ENCODE data around the gene TOB1.

TOB1 gene, protein sequence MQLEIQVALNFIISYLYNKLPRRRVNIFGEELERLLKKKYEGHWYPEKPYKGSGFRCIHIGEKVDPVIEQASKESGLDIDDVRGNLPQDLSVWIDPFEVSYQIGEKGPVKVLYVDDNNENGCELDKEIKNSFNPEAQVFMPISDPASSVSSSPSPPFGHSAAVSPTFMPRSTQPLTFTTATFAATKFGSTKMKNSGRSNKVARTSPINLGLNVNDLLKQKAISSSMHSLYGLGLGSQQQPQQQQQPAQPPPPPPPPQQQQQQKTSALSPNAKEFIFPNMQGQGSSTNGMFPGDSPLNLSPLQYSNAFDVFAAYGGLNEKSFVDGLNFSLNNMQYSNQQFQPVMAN

DNA sequence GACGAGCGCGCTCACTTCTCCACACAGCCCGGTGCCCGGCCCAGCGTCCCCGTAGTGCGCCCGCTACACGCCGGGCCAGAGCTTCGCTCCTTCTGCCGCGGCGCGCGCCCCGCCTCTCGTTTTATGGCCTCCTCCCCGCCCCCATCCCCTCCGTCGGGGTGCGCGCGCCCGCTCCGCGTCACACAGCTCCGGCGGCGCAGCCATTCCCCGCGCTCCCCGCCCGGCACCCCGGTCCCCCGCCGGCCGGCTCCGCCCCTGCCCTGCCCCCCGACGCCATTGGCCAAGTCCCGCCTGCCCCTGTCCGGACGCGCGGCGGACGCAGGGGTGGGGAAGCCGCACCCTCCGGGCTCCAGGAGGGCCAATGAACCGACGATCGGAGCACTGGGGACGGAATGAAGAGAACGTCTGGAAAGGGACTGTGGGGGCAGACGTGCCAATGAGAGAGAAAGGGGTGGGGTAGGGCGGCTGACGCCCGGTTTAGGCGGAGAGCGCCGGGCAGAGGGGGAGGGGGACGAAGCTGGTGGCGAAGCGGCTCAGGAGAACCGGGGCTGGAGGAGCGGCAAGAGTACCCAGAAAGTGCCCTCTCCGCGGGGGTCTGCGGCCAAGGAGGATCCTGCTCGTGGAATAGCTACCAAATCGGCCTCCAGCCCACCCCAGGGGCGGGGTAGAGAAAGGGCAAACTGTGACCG is at the start of gene TOB1:
TSS of gene TOB1 (minus strand) at position 94 of the 689 bp plus-strand sequence. CDS start 2,337 bp downstream, outside the sequence.
- DNase-seq = peak; percentile 91

DNA sequence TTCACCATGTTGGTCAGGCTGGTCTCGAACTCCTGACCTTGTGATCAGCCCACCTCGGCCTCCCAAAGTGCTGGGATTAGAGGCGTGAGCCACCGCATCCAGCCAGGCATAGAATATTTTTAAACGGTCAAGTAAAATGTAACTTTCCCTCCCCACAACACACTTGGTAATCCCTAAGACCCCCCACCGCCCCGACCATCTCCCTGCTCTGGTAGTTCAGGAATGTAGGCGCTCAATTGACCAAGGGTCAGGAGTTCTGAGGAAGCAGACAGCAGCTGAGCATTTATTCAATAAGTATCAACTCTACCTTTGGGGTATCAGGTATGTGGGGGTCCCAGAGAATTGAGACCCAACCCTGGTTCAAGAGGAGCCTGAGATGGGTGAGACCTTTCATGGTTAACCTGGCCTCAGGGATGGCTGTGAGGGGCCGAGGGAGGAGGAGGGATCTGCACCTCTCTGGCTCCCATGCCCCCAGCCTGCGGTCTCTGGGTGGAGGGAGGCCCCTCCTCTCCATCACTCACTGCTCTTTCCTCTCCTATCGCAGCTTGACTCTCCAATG is 48.4 kb upstream of the TOB1 start:
- no peak for DNase-seq

DNA sequence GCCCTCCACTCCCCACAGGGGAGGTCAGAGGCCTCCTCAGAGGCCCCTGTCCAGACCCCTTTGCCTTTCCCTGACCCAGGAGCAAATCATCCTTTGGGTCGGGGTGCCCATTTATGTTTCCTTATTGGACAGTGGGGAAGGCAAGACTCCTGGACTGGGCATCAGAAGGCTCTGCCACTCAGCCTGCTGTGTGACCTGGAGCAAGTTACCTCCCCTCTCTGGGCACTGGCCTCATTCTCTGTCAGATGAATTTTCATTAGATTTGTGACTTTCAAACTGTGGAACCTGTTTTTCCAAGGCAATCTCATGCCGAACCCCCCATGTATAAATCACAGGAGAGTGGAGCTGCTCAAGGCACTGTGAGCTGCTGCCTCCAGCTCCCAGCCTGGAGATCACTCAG is 47.0 kb upstream of the TOB1 start:
- no peak for DNase-seq

DNA sequence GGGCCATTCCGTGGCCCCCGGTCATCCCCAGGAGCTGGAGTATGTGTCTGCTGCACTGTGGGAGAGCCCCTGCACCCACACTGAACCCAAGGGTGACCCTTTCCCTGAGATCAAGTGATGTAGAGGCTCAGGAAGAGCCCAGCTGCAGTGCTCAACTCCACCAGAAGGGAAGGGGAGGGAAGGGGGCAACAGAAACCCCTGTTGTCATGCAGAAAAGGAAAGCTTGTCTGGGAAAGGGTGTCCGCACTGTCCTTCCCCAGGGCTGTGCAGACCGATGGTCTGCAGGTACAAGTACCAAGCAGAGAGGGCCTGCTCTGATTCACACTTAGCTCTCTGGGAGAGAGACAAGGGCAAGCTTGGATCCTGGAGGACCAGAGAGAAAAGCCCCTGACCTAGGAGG is 45.7 kb upstream of the TOB1 start:
- DNase-seq = no peak

DNA sequence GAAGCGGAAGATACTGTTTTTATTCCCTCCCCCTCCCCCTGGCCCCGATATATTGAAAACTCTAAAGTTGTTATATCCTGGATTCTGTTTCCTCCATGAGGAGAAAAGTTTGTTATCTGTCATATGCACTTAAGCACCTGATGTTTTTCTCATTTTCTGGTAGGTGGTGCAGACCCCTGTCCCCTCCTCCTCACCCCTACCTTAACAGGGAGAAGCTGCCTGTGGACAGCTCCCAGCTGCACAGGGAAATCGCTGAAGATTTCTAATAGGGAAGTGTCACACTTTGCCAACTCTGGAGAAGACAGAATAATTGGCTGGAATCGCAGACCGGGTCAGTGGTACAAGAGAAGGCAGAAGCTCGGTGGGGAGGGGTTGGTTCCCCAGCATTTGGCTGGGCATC is 45.3 kb upstream of the TOB1 start:
- no peak for DNase-seq

DNA sequence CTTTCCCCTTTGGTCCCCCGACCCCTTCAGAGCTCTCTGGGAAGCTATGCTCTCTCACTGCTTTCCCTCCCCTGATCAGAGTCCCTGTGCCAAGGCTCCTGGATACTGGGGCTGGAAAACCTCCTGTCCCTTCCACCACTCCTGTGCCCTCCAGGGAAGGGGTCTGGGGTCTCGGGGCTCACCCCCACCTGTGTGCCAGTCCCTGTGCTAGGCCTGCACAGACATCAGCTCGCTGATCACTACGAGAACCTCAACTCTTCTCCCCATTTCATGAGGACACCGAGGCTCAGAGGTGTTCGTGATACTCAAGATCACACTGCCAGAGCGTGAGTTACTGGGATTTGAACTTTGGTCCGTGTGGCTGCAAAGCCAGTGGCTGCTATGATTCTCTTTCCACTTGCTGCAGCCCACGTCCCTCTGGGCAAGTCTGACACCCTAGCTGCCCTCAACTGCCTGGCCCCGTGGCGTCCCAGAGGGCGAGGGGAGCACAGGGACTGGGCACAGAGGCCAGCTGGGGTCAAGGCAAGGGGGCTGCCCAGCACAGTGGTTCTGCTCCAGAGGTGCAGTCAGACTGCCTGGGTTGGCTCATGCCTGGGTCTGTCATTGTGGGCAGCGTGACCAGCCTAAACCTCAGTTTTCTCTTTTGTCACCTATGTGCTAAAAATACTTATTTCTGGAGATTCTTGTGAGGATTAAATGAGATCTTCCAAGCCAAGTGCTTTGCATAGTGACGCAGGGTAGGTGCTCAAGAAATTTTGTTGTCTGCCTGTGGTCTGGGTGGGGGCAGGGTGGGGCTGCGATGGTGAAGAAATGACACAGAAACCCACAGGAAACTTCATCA is 43.8 kb upstream of the TOB1 start:
- DNase-seq = no peak

DNA sequence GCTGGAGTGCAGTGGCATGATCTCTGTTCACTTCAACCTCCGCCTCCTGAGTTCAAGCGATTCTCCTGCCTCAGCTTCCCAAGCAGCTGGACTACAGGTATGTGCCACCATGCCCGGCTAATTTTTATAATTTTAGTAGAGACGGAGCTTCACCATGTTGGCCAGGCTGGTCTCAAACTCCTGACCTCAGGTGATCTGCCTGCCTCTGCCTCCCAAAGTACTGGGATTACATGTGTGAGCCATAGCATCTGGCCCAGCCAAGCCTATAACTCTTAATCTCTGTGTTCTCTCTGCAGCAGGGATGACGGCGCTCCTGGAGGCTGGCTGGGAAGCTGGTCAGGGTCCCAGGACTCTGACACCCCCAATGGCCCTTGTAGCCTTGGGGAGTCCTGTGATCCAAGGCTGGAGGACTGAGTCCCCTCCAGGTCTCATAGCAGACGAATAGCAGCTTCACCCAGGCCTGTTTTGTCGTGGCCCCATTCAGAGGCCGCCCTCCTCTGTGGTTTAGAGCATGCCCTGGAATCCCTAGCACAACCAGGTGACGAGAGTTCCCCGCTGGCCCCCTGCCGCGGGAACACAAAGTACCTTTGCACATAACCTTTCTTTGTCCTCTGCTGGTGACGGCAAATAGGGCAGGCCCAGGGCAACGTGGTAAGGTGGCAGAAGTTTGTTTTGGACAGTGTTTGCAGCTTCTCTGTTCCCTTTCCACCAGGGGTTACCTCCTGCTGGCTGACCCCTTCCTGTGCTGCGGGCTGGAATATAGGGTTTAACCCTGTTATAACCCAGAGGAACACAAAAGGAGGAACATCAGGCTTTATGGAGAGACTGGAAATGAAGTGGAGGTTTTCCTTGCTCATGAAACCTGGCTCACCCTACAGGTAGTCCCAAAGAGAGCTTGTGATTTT is 43.0 kb upstream of the TOB1 start:
- no peak for DNase-seq

DNA sequence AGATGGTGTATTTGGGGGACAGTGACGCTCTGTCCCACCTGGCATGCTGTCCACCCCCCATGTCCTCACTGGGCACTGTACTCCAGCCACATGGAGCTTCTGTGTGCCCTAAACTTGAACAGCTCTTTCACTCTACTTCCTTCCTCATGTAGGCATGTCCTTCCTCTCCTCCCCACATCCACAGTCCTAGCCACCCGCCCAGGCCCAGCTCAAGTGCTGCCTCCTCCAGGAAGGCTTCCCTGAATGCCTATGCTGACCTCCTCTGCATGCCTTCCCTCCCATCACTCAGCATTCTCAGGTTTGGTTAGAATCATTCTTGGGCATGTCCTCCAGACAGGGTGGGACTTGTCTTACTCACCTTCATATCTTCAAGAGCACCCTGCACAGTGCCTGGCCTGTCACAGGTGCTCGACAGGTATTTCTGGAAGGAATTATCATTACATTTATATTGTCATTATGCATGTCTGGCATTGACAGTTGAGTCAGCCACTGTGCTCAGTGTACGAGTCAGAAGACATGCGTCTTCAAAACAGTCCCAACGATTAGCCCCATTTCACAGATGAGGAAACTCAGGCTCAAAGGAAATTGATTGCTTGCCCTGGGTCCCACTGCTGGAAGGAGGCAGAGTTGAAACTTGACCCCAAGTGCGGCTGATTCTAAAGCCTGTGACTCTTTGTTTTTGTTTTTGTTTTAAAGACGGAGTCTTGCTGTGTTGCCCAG is 42.1 kb upstream of the TOB1 start:
- no peak for DNase-seq

DNA sequence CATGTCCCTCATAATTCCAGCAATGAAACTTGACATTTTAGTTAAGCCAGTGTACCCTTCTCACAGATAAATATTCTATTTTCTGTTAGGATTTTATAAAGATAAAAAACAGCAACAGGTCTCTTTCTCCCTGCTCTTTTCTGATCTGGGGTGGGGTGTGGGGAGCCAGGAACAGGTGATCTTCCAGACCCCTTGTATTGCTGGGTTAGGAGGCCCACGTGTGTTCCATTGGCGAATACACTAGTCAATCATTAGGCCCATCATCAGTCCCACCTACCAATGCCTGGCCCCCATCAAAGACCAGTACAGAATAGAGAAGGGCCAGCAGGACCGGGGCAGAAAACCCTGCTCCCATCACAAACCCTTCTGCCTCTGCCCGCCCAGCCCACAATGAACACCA is 40.3 kb upstream of the TOB1 start:
- DNase-seq = no peak

DNA sequence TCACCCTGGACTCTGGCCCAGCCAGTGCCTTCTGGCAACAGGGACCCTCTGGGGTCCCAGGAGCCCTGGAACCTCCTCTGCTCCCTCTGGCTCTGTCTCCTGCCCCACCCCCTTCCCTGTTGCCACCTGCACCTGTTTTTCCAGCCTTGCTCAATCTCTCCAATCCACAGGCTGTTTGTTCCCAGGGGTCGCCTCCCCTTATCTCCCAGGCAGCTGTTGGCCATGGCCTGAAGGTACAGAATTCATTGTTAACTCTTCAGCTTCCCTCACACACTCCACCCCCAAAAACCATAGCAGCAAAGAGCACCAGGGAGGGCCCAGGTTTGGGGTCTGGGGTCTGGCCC is 39.3 kb upstream of the TOB1 start:
- DNase-seq = peak; percentile 55

DNA sequence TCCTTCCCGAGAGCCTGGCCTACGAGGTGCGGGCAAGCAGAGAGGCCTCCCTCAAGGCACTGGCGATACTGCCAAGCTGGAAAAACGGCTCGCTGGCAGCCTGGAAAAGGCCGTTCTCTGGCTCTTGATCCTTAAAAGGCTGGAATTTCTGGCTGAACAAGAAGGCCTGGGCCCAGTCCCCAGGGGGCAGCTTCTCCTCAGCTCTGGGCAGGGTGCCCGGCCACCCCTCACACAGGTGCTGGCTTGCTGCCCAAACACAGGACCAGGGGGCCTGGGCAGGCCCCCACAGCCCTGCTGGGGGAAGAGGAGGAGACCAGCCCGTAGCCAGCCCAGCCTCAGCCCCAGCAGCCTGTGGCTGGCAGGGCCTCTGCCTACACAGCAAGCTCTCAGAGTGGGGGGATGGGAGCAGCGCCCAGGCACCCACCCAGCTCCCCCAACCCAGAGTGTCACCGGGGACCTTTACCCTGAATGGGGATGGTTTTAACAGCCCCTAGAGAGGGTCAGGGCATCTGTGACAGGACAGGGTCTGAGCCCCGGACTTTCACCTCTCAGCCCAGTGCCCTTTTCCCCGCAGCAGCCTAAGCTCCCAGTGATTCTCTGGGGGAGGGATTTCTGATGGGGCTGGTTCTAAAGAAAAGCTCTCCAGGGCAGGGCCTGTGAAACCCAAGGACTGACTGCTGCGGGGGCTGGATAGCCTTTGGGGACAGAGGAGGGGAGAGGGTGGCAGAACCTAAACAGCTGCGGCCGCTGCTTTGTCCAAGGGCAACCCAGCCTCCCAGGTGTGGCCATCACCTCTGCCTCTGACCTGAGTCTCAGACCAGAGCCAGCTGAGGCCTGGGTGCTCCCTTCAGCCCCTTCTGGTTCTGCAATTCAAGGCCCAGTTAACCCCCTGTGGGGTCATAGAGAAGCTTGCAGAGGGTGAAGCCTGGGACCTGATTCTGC is 38.6 kb upstream of the TOB1 start:
- peak; percentile 40 for DNase-seq

DNA sequence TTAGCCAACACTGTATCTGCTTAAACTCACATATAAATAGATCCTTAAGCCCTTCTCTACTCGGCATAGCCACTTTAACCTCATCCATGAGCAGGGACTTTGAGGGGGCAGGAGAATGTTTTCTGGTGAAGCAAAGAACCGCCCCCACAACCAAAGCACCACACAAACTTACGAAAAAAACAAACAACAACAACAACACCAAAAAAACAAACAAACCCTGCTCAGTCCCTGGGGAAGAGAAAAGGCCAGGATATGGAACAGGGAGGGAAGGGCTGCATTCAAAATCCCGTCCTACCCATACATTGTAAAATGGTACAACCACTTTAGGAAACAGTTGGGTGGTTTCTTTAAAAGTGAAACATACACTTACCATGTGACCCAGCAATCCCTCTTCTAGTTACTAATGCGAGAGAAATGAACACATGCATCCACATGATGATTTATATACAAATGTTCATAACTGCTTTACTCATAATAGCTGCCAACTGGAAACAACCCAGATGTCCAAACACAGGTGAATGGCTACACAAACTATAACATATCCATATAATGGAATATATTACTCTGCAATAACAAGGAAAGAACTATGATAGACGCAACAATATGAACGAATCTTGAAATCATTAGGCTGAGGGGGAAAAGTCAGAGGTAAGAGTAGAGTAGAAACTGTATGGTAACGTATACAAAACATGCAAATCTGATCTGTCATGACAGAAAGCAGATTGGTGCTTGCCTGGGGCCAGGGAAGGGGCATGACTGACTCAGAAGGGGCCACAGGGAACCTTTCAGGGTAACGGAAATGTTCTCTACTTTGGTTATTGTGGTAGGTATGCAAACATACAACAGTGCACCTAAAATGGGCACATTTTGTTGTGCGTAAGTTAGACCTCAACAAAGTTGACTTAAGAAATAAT is 37.7 kb upstream of the TOB1 start:
- no peak for DNase-seq

DNA sequence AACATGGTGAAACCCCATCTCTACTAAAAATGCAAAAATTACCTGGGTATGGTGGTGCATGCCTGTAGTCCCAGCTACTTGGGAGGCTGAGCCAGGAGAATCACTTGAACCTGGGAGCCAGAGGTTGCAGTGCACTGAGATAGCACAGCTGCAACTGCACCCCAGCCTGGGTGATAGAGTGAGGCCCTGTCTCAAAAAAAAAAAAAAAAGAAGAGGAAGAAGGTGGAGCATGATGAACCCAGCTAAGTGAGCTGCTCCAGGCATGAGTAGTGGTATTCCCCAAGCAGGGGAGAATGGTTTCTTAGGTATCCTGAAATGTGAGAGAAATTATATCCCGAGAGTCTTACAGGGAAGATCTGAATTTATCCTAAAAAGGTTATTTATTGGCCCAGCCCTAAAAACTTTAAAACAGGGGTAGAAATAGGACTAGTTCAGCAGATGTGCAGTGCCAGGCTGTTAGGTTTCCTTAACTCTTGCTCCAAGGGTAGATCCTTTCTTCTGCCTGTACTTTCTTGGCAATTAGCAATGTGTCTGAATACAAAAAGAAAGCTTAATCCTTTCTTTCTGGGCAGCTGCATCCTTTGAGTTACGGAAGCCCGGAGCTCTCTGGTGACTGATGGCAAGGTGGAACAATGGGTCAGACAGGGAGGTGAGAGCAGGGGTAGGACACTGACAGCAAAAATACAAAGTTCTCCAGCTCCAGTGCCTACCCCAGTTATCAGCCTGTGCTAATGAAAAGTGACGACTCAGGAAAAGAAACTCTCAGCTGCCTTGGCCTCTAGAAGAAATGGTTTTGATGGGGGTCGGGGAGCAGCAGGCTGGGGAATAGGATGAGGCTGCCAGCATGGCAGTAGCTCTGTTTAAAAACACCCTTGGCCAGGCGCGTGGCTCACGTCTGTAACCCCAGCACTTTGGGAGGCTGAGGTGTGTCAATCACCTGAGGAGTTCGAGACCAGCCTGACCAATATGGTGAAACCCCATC is 36.5 kb upstream of the TOB1 start:
- no peak for DNase-seq

DNA sequence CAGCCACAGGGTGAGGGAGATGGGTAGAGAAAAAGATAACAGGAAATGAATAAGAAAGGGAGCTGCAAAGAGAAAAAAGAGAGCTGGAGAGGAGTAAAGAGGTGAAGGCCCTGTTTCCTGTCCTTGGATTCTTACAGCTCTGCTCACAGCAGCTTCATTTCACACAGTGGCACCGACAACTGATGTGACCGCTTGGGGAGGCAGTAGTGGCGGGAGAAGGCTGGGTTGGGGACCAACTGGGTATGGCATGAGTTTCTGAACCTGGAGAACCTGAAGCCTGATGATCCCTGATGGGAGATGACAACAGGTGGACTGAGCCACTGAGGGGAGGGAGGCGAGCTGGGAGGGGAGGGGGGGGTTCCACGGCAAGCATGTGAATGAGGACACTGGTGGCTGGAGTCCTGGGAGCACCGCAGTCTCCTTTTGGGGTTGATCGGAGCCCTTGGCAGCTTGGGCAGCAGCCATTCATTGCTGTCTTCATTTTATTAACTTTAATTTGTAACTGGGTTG is 34.3 kb upstream of the TOB1 start:
- DNase-seq = no peak

DNA sequence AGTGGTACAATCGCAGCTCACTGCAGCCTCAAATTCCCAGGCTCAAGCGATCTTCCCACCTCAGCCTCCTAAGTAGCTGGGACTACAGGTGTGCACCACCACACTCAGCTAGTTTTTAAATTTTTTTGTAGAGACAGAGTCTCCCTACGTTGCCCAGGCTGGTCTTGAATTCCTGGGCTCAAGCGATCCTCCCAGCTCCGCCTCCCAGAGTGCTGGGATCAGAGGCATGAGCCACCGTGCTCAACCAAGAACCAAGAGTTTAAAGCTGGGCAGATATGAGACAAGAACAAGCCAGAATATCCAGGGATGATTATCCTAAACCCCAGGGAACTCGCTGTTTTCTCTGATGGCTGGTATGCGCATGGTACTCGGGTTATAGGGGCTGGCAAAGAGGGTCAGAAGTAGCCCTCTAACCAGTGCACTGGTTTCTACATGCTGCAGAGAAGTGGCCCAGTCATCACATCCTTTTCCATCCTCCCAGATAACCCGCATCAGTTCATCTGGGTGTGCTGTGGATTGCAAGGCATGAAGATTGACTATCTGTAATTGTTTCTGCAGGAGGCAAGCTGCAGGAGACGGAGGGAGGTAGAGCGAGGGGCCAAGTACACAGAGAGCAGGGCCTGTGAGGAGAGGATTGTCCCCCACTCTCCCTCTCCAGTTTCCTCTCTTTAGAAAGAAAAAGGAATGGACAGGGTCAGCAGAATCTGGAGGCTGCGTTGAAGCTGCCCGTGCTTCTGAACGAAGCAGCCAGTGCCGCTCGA is 33.6 kb upstream of the TOB1 start:
- no peak for DNase-seq

DNA sequence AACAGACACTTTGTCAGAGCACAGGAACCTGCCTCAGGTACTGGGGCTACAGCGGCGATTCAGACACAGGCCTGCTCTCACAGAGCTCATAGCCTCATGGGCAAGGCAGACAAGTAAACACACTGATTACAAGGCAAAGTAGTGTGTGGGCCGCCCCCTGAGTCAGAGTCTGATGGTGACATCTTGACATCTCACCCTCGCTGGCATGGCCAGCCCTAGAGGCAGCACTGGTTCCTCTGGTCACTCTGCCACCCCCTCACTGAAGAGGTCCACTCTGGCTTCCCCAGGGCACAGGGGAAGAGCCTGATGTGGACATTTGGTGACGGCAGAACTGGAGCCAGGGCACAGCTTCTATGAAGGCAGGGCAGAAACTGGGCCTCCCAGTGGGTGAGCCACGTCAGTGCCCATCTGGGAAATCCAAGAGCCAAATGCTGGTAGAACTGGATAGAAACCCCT is 32.9 kb upstream of the TOB1 start:
- DNase-seq = no peak

All from DMS 273 treated with DMSO at 0.1 percent for 48 hours (cell line).